Endodermal cell (in vitro differentiated cells): ENCODE data around the gene HSPBP1. TPM values are rescaled to one million over a fixed set of nuclear protein-coding genes. Genes with fewer than 3 reads are reported as not detected.
A peak's percentile ranks its signal among the peaks of the same experiment; 100 is the strongest.

Experiments used
- DNase-seq: peaks from one replicate; pipeline ENCODE4 v3.0.0-alpha.2; 2017
- H3K27ac ChIP-seq: 2 replicates; pipeline ENCODE4 v1.5.1; 2013; ENCODE audit warnings: mild to moderate bottlenecking, low read depth, low read length, moderate library complexity
- H3K27me3 ChIP-seq: 2 replicates; pipeline ENCODE4 v1.6.1; 2013; ENCODE audit warnings: mild to moderate bottlenecking, low read length, moderate library complexity; ENCODE audit not compliant: insufficient read depth, control insufficient read depth, poor library complexity, severe bottlenecking
- H3K36me3 ChIP-seq: 2 replicates; pipeline ENCODE4 v1.7.0; 2013; ENCODE audit warnings: mild to moderate bottlenecking, low read length, moderate library complexity; ENCODE audit not compliant: control insufficient read depth, insufficient read depth
- H3K4me1 ChIP-seq: one replicate; pipeline ENCODE4 v1.7.0; 2013; ENCODE audit warnings: low read length; ENCODE audit not compliant: control insufficient read depth, insufficient read depth
- H3K4me3 ChIP-seq: 2 replicates; pipeline ENCODE4 v1.5.1; 2013; ENCODE audit warnings: mild to moderate bottlenecking, low read length, moderate library complexity
- H3K9ac ChIP-seq: 2 replicates; pipeline ENCODE4 v1.6.1; 2013; ENCODE audit warnings: mild to moderate bottlenecking, low read length, moderate library complexity; ENCODE audit not compliant: poor library complexity, severe bottlenecking; ENCODE audit errors: extremely low read depth
- H3K9me3 ChIP-seq: 2 replicates; pipeline ENCODE4 v1.6.1; 2013; ENCODE audit warnings: mild to moderate bottlenecking, low read length, moderate library complexity; ENCODE audit not compliant: control insufficient read depth
- H3K27ac Mint-ChIP-seq: 2 replicates; pipeline ENCODE4 v1.8.0; 2020; ENCODE audit warnings: mixed read lengths
- H3K27me3 Mint-ChIP-seq: 2 replicates; pipeline ENCODE4 v1.8.0; 2021; ENCODE audit warnings: mild to moderate bottlenecking, mixed read lengths; ENCODE audit not compliant: insufficient read depth
- H3K36me3 Mint-ChIP-seq: 2 replicates; pipeline ENCODE4 v1.8.0; 2020; ENCODE audit warnings: low read depth, mixed read lengths
- H3K4me1 Mint-ChIP-seq: 2 replicates; pipeline ENCODE4 v1.8.0; 2020; ENCODE audit warnings: mixed read lengths
- H3K4me3 Mint-ChIP-seq: 2 replicates; pipeline ENCODE4 v1.8.0; 2020; ENCODE audit warnings: mild to moderate bottlenecking, moderate library complexity, mixed read lengths
- H3K9me3 Mint-ChIP-seq: 2 replicates; pipeline ENCODE4 v1.8.0; 2020; ENCODE audit warnings: mild to moderate bottlenecking, mixed read lengths
- CTCF ChIP-seq: fragments of 200-600 bp; sonication (generic); conservative IDR thresholded peaks from 2 replicates; pipeline ENCODE4 v1.5.0; 2021; ENCODE audit warnings: antibody characterized with exemption, mild to moderate bottlenecking
- WGBS, 2 experiments: methylation state at CpG; one replicate each; pipeline versions ENCODE4 v1.1.5 to v1.1.7; 2013; ENCODE audit warnings: missing lambda C conversion rate in 2 of 2, mixed read lengths in 1 of 2; ENCODE audit not compliant: insufficient coverage in 1 of 2, insufficient read length in 1 of 2; 5-methylcytosine and 5-hydroxymethylcytosine counted together
- total RNA-seq, 2 donors: library from RNA; stranded (reverse); fragmentation: NEBNext Ultra II Directional in 1 of 2; extraction: Animal tissue kit (Norgen Biotek cat#: 25700) in 1 of 2; gene quantifications; 2 replicates in 1 of 2; 3 replicates in 1 of 2; pipeline ENCODE4 v1.2.1, GENCODE V29; 2021

The HSPBP1 gene
- total RNA-seq, 2 donors from 2014 or later: 43.7 to 48.5 TPM

- Mint-ChIP-seq H3K36me3 (peaks cover 67% of the 10 kb centered on the region), H3K4me3 (no peak overlapping the region), H3K27me3 (no peaks in the 10 kb centered on the region), H3K27ac (no peak overlapping the region), H3K4me1 (no peaks in the 10 kb centered on the region), H3K9me3 (no peaks in the 10 kb centered on the region)
- Histone ChIP-seq H3K36me3 (peaks cover 58% of the 10 kb centered on the region), H3K27me3 (no peaks in the 10 kb centered on the region), H3K9ac (no peak overlapping the region), H3K4me1 (no peaks in the 10 kb centered on the region), H3K9me3 (no peaks in the 10 kb centered on the region), H3K27ac (no peak overlapping the region), H3K4me3 (no peak overlapping the region)
- no peak for TF ChIP-seq CTCF
- 90 to 97% methylated on average over 8 of the region's 8 CpGs for whole genome bisulfite sequencing, 2 experiments
- DNase-seq: no peak
Measured at GRCh38 chr19:55238030-55238429, 41.9 kb downstream of the HSPBP1 start.

- whole genome bisulfite sequencing, 2 experiments: 93 to 96% methylated on average over 3 to 5 of the region's 5 CpGs
- H3K27me3 ChIP-seq: no peaks in the 10 kb centered on the region
- Mint-ChIP-seq H3K4me3 (no peak overlapping the region), H3K4me1 (peaks cover 7% of the 10 kb centered on the region), H3K36me3 (peaks cover 59% of the 10 kb centered on the region), H3K27me3 (no peaks in the 10 kb centered on the region), H3K9me3 (no peaks in the 10 kb centered on the region), H3K27ac (no peak overlapping the region)
- no peak for TF ChIP-seq CTCF
- H3K4me1 ChIP-seq: peaks cover 5% of the 10 kb centered on the region
- no peaks in the 10 kb centered on the region for H3K9me3 ChIP-seq
- H3K9ac ChIP-seq: no peak overlapping the region
- H3K4me3 ChIP-seq: no peak overlapping the region
- no peak for DNase-seq
- peaks cover 50% of the 10 kb centered on the region for H3K36me3 ChIP-seq
- no peak overlapping the region for H3K27ac ChIP-seq
Measured at GRCh38 chr19:55232986-55233385, 46.9 kb downstream of the HSPBP1 start.

- H3K9me3 Mint-ChIP-seq: no peaks in the 10 kb centered on the region
- peak; percentile 33 for DNase-seq
- H3K4me3 Mint-ChIP-seq: no peak overlapping the region
- peaks cover 54% of the 10 kb centered on the region for H3K36me3 Mint-ChIP-seq
- no peak overlapping the region for H3K4me3 ChIP-seq
- H3K27me3 Mint-ChIP-seq: no peaks in the 10 kb centered on the region
- H3K27ac Mint-ChIP-seq: no peak overlapping the region
- WGBS, 2 experiments: 86 to 91% methylated on average over 2 to 12 of the region's 12 CpGs
- H3K27ac ChIP-seq: no peak overlapping the region
- H3K36me3 ChIP-seq: peaks cover 45% of the 10 kb centered on the region
- TF ChIP-seq CTCF: no peak
- no peaks in the 10 kb centered on the region for H3K9me3 ChIP-seq
- H3K27me3 ChIP-seq: no peaks in the 10 kb centered on the region
- H3K4me1 ChIP-seq: peaks cover 5% of the 10 kb centered on the region
- no peak overlapping the region for H3K9ac ChIP-seq
- peaks cover 7% of the 10 kb centered on the region for H3K4me1 Mint-ChIP-seq
Measured at GRCh38 chr19:55232286-55232602, 47.7 kb downstream of the HSPBP1 start.
